Measurements from ENCODE around the gene SLC5A11. TPM values are rescaled to one million over a fixed set of nuclear protein-coding genes. Genes with fewer than 3 reads are reported as not detected.

SLC5A11 gene
- total RNA-seq, 1 experiment from 2014 or later: 0.47 TPM

DNA sequence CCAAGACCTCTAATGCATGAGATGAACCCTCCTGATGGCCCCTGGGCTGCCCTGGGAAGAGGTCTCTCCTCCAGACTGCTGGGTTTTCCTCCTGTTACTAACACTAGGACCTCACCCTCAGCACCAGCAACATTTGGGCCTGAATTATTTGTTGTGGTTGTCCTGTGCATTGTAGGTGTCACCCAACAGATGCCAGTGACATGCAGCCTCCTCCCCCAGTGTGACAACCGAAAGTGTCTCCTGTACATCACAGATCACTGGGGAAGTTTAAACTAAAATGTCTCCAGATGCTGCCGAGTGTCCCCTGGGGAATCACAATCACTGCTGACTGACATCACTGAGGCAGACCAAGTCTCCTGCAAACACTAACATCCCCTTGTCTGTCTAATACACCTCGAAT, 74.8 kb downstream of the SLC5A11 start:
- TF ChIP-seq FOSL1 (IDR thresholded peaks at IDR 0.05; ENCODE audit: low read depth): no peak
- TF ChIP-seq POLR2A (IDR thresholded peaks at IDR 0.05; ENCODE audit: borderline replicate concordance, extremely low read depth, insufficient read depth, insufficient read length): no peak
- TF ChIP-seq, protein P1, sequence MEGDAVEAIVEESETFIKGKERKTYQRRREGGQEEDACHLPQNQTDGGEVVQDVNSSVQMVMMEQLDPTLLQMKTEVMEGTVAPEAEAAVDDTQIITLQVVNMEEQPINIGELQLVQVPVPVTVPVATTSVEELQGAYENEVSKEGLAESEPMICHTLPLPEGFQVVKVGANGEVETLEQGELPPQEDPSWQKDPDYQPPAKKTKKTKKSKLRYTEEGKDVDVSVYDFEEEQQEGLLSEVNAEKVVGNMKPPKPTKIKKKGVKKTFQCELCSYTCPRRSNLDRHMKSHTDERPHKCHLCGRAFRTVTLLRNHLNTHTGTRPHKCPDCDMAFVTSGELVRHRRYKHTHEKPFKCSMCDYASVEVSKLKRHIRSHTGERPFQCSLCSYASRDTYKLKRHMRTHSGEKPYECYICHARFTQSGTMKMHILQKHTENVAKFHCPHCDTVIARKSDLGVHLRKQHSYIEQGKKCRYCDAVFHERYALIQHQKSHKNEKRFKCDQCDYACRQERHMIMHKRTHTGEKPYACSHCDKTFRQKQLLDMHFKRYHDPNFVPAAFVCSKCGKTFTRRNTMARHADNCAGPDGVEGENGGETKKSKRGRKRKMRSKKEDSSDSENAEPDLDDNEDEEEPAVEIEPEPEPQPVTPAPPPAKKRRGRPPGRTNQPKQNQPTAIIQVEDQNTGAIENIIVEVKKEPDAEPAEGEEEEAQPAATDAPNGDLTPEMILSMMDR (IDR thresholded peaks at IDR 0.05 in 2 of 3, conservative IDR thresholded peaks at IDR 0.05 in 1 of 3; ENCODE audit: borderline replicate concordance in 1 of 3, insufficient read depth in 1 of 3, low read depth in 2 of 3, low read length in 2 of 3): no peak
- no peak for TF ChIP-seq ZNF274 (IDR thresholded peaks at IDR 0.05; ENCODE audit: low read depth, low read length)
- no peak for TF ChIP-seq SRF (IDR thresholded peaks at IDR 0.05; ENCODE audit: low read depth)
- TF ChIP-seq EGR1 (IDR thresholded peaks at IDR 0.05; ENCODE audit: low read depth): no peak
- no peak for TF ChIP-seq ZFX (IDR thresholded peaks at IDR 0.05)
- no peak for TF ChIP-seq CBX3 (IDR thresholded peaks at IDR 0.05; ENCODE audit: low read depth)
- no peak for TF ChIP-seq YY1 (IDR thresholded peaks at IDR 0.05; ENCODE audit: extremely low read depth, insufficient replicate concordance, low read depth, low read length)
- TF ChIP-seq EZH2phosphoT487 (IDR thresholded peaks at IDR 0.05; ENCODE audit: borderline replicate concordance): no peak
- TF ChIP-seq, protein P2, sequence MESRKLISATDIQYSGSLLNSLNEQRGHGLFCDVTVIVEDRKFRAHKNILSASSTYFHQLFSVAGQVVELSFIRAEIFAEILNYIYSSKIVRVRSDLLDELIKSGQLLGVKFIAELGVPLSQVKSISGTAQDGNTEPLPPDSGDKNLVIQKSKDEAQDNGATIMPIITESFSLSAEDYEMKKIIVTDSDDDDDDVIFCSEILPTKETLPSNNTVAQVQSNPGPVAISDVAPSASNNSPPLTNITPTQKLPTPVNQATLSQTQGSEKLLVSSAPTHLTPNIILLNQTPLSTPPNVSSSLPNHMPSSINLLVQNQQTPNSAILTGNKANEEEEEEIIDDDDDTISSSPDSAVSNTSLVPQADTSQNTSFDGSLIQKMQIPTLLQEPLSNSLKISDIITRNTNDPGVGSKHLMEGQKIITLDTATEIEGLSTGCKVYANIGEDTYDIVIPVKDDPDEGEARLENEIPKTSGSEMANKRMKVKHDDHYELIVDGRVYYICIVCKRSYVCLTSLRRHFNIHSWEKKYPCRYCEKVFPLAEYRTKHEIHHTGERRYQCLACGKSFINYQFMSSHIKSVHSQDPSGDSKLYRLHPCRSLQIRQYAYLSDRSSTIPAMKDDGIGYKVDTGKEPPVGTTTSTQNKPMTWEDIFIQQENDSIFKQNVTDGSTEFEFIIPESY (IDR thresholded peaks at IDR 0.05; ENCODE audit: extremely low read depth, insufficient replicate concordance, low read length): no peak
- Histone ChIP-seq H3K9ac (ENCODE audit: low read length) (no peak overlapping the region), H4K20me1 (ENCODE audit: insufficient read depth) (no peaks in the 10 kb centered on the region), H3K4me2 (ENCODE audit: low read length) (no peak overlapping the region), H2AFZ (ENCODE audit: low read depth, low read length, poor library complexity, severe bottlenecking) (no peak overlapping the region), H3K9me2 (ENCODE audit: insufficient read depth) (no peaks in the 10 kb centered on the region), H3K9me3 (ENCODE audit: control insufficient read depth in 1 of 2, insufficient read depth in 1 of 2, low read depth in 1 of 2, low read length in 2 of 2) (no peaks in the 10 kb centered on the region), H3K4me3 (replicated peaks in 1 of 2; ENCODE audit: low read depth in 1 of 2, low read length in 2 of 2) (no peak overlapping the region), H3K27ac (ENCODE audit: low read depth, low read length) (no peak overlapping the region), H3K27me3 (ENCODE audit: insufficient read depth, low read length) (no peaks in the 10 kb centered on the region), H3K4me1 (ENCODE audit: control insufficient read depth in 1 of 2, insufficient read depth in 2 of 2, low read length in 2 of 2) (no peaks in the 10 kb centered on the region), H3K79me2 (ENCODE audit: insufficient read depth, low read length) (no peaks in the 10 kb centered on the region), H3K36me3 (ENCODE audit: control insufficient read depth in 1 of 2, insufficient read depth in 2 of 2, low read length in 2 of 2) (no peaks in the 10 kb centered on the region; a peak in 1 of 4 replicates)
- CTCF ChIA-PET: no interaction called here
- RAD21 ChIA-PET (ENCODE audit: low non-redundant PET in 1 of 2, low total read pairs in 2 of 2, uncharacterized antibody in 2 of 2, unreplicated experiment in 2 of 2): no interaction called here
- POLR2A ChIA-PET: no interaction called here
- ATAC-seq (no peak), DNase-seq (ENCODE audit: low read depth, low spot score) (no peak)
- BruUV-seq (replicated peaks): no TSS peak
- intact Hi-C loops (cut with micrococcal nuclease): no loop called here

Data from HCT116 (cell line).